HEK293T (cell line): ENCODE measurements around the gene SNRPA.

ENCODE experiments used
- CTCF ChIA-PET: fragments of 350-600 bp; formaldehyde crosslinking; extraction: SDS; loops from one replicate; lab custom pipeline; 2021; ENCODE audit warnings: antibody characterized with exemption, inconsistent platforms; lab: Yijun Ruan, JAX
- POLR2A ChIA-PET: fragments of 350-600 bp; formaldehyde crosslinking; extraction: SDS; loops from one replicate; lab custom pipeline; 2020; ENCODE audit warnings: antibody characterized with exemption, inconsistent platforms; lab: Yijun Ruan, JAX
- DNase-seq: peaks from one replicate; pipeline ENCODE4 v3.0.0; 2012; ENCODE audit warnings: mixed read lengths; ENCODE audit errors: extremely low spot score
- ARNT ChIP-seq: fragments of 450-650 bp; IDR thresholded peaks from 2 replicates; pipeline ENCODE4 v1.6.1; 2017; ENCODE audit warnings: mild to moderate bottlenecking
- BHLHE40 ChIP-seq: fragments of 450-650 bp; IDR thresholded peaks from 2 replicates; pipeline ENCODE4 v1.6.1; 2016; ENCODE audit warnings: mild to moderate bottlenecking, moderate library complexity, borderline replicate concordance
- CTBP1 ChIP-seq: fragments of 450-650 bp; IDR thresholded peaks from 2 replicates; pipeline ENCODE4 v1.6.1; 2016; ENCODE audit warnings: borderline replicate concordance
- ELF4 ChIP-seq: fragments of 450-650 bp; IDR thresholded peaks from 2 replicates; pipeline ENCODE4 v1.6.1; 2017; ENCODE audit warnings: antibody characterized with exemption
- FOXA1 ChIP-seq: fragments of 450-650 bp; IDR thresholded peaks from 2 replicates; pipeline ENCODE4 v1.6.1; 2016; ENCODE audit warnings: mild to moderate bottlenecking
- FOXK2 ChIP-seq: fragments of 450-650 bp; IDR thresholded peaks from 2 replicates; pipeline ENCODE4 v1.6.1; 2016; ENCODE audit warnings: mild to moderate bottlenecking
- FOXM1 ChIP-seq: fragments of 450-650 bp; IDR thresholded peaks from 2 replicates; pipeline ENCODE4 v1.6.1; 2017; ENCODE audit warnings: mild to moderate bottlenecking, borderline replicate concordance
- HDGF ChIP-seq: fragments of 450-650 bp; IDR thresholded peaks from 2 replicates; pipeline ENCODE4 v1.6.1; 2017; ENCODE audit warnings: antibody characterized with exemption, borderline replicate concordance
- L3MBTL2 ChIP-seq: fragments of 450-650 bp; conservative IDR thresholded peaks from 2 replicates; pipeline ENCODE4 v1.6.1; 2016; ENCODE audit warnings: mild to moderate bottlenecking
- LEF1 ChIP-seq: fragments of 450-650 bp; IDR thresholded peaks from 2 replicates; pipeline ENCODE4 v1.6.1; 2017; ENCODE audit warnings: mild to moderate bottlenecking, borderline replicate concordance
- NFRKB ChIP-seq: fragments of 450-650 bp; IDR thresholded peaks from 2 replicates; pipeline ENCODE4 v1.6.1; 2016; ENCODE audit warnings: mild to moderate bottlenecking, moderate library complexity
- SP1 ChIP-seq: fragments of 450-650 bp; IDR thresholded peaks from 2 replicates; pipeline ENCODE4 v1.6.1; 2017
- SUZ12 ChIP-seq: fragments of 450-650 bp; IDR thresholded peaks from 2 replicates; pipeline ENCODE4 v1.6.1; 2016; ENCODE audit warnings: mild to moderate bottlenecking
- TARDBP ChIP-seq: fragments of 450-650 bp; IDR thresholded peaks from 2 replicates; pipeline ENCODE4 v1.6.1; 2016
- ZNF384 ChIP-seq: fragments of 450-650 bp; IDR thresholded peaks from 2 replicates; pipeline ENCODE4 v1.6.1; 2016
- TF ChIP-seq, protein P1 (sequence below): fragments of 450-650 bp; IDR thresholded peaks from 2 replicates; pipeline ENCODE4 v1.6.1; 2016

SNRPA gene

DNA sequence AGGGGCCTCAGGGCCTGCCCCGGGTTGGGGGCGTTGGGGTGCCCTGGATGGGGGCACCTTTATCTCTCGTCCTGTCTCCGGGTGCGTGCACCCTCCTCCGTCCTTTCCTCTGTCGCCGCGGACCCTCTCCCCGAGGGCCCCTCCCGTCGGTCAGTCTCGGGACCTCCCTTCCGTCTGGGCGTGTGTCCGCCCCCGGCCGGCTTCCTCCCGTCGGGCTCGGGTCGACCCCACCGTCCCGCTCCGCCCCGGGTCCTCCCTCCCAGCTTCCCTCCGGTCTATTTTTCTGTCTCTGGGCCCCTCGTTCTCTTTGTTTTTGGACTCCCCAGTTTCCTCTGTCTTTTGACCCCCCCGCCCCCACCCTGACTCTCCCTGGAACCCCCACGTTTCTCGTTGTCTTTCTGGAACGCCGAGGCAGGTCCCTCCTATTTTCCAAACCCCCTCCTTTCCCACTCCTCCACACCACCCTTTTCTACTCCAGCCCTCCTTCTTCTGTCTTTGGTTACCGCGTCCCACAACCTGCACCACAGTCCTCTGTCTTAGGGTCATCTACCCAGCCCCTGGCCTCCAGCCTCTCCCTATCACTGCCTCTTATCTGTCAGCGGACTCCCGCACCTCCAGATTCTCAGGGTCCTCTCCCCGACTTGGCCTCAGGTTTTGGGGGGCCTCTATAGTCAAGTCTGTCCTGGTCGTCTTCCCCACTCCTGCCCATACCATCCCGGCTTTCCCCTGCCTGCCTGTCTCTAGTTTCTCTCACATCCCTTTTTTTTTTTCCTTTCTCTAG, 48.7 kb downstream of the SNRPA start:
- no peak for TF ChIP-seq CTBP1
- TF ChIP-seq, protein P1, sequence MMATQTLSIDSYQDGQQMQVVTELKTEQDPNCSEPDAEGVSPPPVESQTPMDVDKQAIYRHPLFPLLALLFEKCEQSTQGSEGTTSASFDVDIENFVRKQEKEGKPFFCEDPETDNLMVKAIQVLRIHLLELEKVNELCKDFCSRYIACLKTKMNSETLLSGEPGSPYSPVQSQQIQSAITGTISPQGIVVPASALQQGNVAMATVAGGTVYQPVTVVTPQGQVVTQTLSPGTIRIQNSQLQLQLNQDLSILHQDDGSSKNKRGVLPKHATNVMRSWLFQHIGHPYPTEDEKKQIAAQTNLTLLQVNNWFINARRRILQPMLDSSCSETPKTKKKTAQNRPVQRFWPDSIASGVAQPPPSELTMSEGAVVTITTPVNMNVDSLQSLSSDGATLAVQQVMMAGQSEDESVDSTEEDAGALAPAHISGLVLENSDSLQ, result no peak
- no peak for TF ChIP-seq TARDBP
- TF ChIP-seq FOXM1, result no peak
- no peak for TF ChIP-seq LEF1
- no peak for TF ChIP-seq L3MBTL2
- no peak for TF ChIP-seq NFRKB
- no peak for TF ChIP-seq SUZ12
- TF ChIP-seq FOXA1, result no peak
- no peak for TF ChIP-seq ARNT
- no peak for TF ChIP-seq SP1
- no peak for TF ChIP-seq ELF4
- no peak for TF ChIP-seq BHLHE40
- no peak for TF ChIP-seq ZNF384
- no peak for TF ChIP-seq HDGF
- TF ChIP-seq FOXK2, result no peak
- POLR2A ChIA-PET, result interaction anchor here (4.1 to 5.2 kb wide), 2 partner anchors 22 to 50 kb away, joined by 25 to 32 read pairs; partner anchors contain the start of genes ACTMAP, RAB4B and SNRPA
- peak; percentile 33 for DNase-seq
- CTCF ChIA-PET, result no interaction called here

DNA sequence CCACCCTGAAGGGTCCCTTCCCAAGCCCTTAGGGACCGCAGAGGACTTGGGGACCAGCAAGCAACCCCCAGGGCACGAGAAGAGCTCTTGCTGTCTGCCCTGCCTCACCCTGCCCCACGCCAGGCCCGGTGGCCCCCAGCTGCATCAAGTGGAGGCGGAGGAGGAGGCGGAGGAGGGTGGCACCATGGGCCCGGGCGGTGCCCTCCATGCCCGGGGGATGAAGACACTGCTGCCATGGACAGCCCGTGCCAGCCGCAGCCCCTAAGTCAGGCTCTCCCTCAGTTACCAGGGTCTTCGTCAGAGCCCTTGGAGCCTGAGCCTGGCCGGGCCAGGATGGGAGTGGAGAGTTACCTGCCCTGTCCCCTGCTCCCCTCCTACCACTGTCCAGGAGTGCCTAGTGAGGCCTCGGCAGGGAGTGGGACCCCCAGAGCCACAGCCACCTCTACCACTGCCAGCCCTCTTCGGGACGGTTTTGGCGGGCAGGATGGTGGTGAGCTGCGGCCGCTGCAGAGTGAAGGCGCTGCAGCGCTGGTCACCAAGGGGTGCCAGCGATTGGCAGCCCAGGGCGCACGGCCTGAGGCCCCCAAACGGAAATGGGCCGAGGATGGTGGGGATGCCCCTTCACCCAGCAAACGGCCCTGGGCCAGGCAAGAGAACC, 49.5 kb downstream of the SNRPA start:
- ChIA-PET POLR2A (interaction anchor here (5.2 kb wide), 1 partner anchor 51 kb away, joined by 32 read pairs; the partner anchor contains the start of genes ACTMAP and SNRPA), CTCF (no interaction called here)
- TF ChIP-seq HDGF, result no peak
- TF ChIP-seq FOXK2, result no peak
- no peak for TF ChIP-seq CTBP1
- no peak for DNase-seq

DNA sequence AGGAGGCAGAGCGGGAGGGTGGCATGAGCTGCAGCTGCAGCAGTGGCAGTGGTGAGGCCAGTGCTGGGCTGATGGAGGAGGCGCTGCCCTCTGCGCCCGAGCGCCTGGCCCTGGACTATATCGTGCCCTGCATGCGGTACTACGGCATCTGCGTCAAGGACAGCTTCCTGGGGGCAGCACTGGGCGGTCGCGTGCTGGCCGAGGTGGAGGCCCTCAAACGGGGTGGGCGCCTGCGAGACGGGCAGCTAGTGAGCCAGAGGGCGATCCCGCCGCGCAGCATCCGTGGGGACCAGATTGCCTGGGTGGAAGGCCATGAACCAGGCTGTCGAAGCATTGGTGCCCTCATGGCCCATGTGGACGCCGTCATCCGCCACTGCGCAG, 50.0 kb downstream of the SNRPA start:
- POLR2A ChIA-PET, result interaction anchor here (5.2 kb wide), 1 partner anchor 51 kb away, joined by 32 read pairs; the partner anchor contains the start of genes ACTMAP and SNRPA
- no peak for TF ChIP-seq HDGF
- no peak for TF ChIP-seq SUZ12
- no peak for TF ChIP-seq FOXM1
- no peak for TF ChIP-seq TARDBP
- no peak for TF ChIP-seq FOXK2
- no peak for TF ChIP-seq ARNT
- TF ChIP-seq CTBP1, result no peak
- TF ChIP-seq ELF4, result no peak
- TF ChIP-seq NFRKB, result no peak
- TF ChIP-seq FOXA1, result no peak
- TF ChIP-seq ZNF384, result no peak
- CTCF ChIA-PET, result interaction anchor here (0.6 kb wide), 1 partner anchor 325 kb away, joined by 5 read pairs; no protein-coding TSS in a partner anchor

DNA sequence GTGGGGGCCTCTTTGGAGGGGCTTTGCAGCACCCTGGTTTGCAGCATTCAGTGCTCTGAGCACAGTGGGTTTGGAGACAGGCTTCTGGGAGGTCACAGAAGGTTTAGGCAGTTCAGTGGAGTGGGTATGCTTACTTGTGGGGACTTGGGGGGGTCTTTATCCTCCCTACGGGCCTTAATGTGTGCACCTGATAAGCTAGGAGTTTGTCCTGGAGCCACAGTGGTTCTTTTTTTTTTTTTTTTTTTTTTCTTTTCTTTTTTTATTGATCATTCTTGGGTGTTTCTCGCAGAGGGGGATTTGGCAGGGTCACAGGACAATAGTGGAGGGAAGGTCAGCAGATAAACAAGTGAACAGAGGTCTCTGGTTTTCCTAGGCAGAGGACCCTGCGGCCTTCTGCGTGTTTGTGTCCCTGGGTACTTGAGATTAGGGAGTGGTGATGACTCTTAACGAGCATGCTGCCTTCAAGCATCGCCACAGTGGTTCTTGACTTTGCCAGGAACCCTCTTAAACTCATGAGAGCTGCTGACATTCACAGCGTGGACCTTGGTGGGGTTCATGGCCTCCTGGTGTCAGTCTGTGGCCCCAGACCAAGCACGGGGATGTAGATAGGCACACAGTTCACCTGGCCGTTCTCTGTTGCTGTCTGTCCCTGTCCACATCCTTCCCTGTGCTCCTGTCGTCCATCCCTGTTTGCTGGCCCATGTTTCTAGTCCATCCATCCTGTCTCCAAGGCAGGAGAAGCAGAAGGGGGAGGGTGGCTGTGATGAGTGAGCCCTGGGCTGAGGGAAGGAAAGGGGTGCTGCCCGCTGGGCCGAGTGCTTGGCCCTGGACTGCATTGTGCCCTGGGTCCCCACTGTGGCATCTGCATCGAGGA, 50.7 kb downstream of the SNRPA start:
- no peak for TF ChIP-seq FOXA1
- TF ChIP-seq ARNT, result no peak
- no peak for TF ChIP-seq CTBP1
- no peak for TF ChIP-seq SP1
- ChIA-PET POLR2A (interaction anchor here (5.2 kb wide), 1 partner anchor 52 kb away, joined by 32 read pairs; the partner anchor contains the start of genes ACTMAP and SNRPA), CTCF (interaction anchor here (0.6 kb wide), 1 partner anchor 325 kb away, joined by 5 read pairs; no protein-coding TSS in a partner anchor)
- DNase-seq, result no peak

More for the DNA sequence above, 50.0 kb downstream of the SNRPA start:
- no peak for DNase-seq

DNA sequence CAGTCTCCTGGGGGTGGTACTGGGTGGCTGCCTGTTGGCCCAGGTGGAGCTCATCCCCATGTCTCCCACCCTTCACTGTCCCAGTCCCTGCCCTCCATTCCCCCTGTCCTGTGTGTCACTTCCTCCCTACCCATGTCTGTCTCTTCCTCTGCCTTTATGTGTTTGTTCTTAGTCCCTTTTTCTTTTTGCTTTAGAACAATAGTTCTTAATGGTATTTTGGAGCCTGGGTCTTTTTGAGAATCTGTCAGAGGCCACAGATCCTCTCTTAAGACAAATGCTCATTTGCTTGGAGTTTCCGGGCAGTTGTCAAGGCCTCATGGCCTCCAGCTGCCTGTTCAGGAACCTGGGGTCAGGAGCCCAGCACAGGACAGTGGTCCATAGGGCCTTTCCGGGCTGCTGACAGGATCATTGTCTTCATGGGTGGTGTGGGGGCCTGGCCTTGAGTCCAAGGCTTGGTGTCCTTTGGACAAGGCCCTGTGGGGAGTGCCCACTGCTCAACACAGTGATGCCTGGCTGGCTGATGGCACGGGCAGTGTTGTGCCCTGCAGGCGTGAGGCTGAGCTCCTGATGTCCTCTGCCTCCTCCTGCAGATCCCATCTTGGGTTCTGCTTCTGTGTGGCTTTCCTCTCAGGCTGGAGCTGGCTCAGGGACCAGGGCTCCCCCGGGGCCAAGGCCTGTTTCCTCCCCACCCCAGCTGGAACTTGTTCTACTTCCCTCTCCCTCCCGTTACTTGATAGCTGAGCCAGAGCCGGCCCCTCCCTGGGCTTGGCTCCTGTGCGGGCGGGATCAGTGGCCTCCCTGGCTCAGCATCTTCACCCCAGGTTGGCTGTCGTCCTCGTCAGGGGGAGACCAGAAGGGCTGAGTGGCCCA, 51.5 kb downstream of the SNRPA start:
- ChIA-PET CTCF (no interaction called here), POLR2A (interaction anchor here (5.2 kb wide), 1 partner anchor 53 kb away, joined by 32 read pairs; the partner anchor contains the start of genes ACTMAP and SNRPA)
- DNase-seq, result no peak
- TF ChIP-seq L3MBTL2 (no peak), FOXK2 (no peak)

DNA sequence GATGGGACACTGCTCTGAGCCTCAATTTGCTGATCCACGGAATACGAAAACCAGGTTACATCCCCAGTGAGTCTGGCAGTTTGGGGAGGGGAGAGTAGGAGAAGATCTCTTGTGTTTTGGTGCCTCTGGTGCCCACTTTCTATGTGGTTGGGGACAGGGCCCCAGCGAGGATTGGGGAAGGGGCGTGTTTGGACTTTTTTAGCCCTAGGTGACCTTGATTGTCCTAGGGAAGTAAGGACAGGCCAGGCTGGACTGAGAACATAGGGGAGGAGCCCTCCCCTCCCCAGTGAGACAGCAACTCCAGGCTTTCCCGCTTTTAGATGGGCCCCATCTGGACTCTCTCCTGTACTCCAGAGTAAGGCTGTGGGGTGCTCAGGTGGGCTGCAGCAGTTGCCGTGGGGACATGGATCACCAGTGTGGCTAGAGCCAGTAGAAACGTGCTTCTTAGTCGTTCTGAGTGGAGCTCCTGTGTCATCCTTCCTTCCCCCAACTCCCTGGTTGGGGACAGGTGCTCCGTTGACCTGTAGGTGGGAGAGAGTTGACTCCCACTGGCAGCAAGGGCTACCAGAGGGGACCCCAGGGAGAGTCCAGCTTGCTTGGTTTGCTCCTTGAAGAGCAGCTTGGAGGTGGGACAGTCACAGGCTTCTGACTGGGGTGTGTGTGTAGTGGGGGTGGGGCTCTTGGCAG, 52.3 kb downstream of the SNRPA start:
- DNase-seq, result no peak
- ChIA-PET POLR2A (no interaction called here), CTCF (no interaction called here)
- no peak for TF ChIP-seq HDGF
- TF ChIP-seq ARNT, result no peak
- no peak for TF ChIP-seq LEF1
- TF ChIP-seq FOXA1, result no peak
- TF ChIP-seq ZNF384, result no peak
- no peak for TF ChIP-seq SP1
- no peak for TF ChIP-seq TARDBP
- no peak for TF ChIP-seq ELF4
- TF ChIP-seq L3MBTL2, result no peak
- TF ChIP-seq FOXM1, result no peak
- no peak for TF ChIP-seq SUZ12
- no peak for TF ChIP-seq FOXK2
- no peak for TF ChIP-seq NFRKB
- no peak for TF ChIP-seq CTBP1
- no peak for TF ChIP-seq BHLHE40
